Adrenal gland (tissue), 12 donors: ENCODE measurements around the gene LRIG2. TPM values are rescaled to one million over a fixed set of nuclear protein-coding genes. Genes with fewer than 3 reads are reported as not detected.

Experiments
- DNase-seq, 7 donors: peaks; one replicate each; pipeline ENCODE4 v3.0.0-alpha.2; 2019 to 2020
- H3K27ac ChIP-seq, 5 donors: fragments of 200-600 bp; sonication (generic) in 4 of 5; 1 replicate in 3 of 5; 2 replicates in 2 of 5; pipeline versions ENCODE4 v1.5.1 to v1.8.0; 2016 to 2020; ENCODE audit warnings: mild to moderate bottlenecking in 1 of 5
- H3K27me3 ChIP-seq: fragments of 200-600 bp; 2 replicates; pipeline ENCODE4 v1.8.0; 2021
- H3K36me3 ChIP-seq, 2 donors: fragments of 200-600 bp; replicated peaks in 1 of 2; 1 replicate in 1 of 2; 2 replicates in 1 of 2; pipeline versions ENCODE4 v1.5.1 to v1.8.0; 2018 to 2022
- H3K4me1 ChIP-seq, 2 donors: fragments of 200-600 bp; replicated peaks in 1 of 2; 1 replicate in 1 of 2; 2 replicates in 1 of 2; pipeline versions ENCODE4 v1.5.1 to v1.8.0; 2018 to 2021
- H3K4me3 ChIP-seq, 4 donors: fragments of 200-600 bp; sonication (generic) in 3 of 4; one replicate each; pipeline ENCODE4 v1.5.1; 2016 to 2018
- H3K9me3 ChIP-seq, 3 donors: fragments of 200-600 bp; sonication (generic) in 1 of 3; replicated peaks in 1 of 3; 1 replicate in 2 of 3; 2 replicates in 1 of 3; pipeline versions ENCODE4 v1.5.1 to v1.8.0; 2016 to 2021
- CTCF ChIP-seq, 6 experiments: fragments of 450-650 bp in 4 of 6; fragments of 200-600 bp in 2 of 6; sonication (generic) in 1 of 6; IDR thresholded peaks; 1 replicate in 5 of 6; 2 replicates in 1 of 6; pipeline versions ENCODE4 v1.5.1 to v1.8.0; 2016 to 2021; ENCODE audit warnings: antibody characterized with exemption in 6 of 6, mild to moderate bottlenecking in 2 of 6, moderate library complexity in 1 of 6
- POLR2A ChIP-seq, 2 donors: fragments of 450-650 bp; IDR thresholded peaks; one replicate each; pipeline ENCODE4 v1.6.1; 2017; ENCODE audit warnings: antibody characterized with exemption in 2 of 2, mild to moderate bottlenecking in 2 of 2, moderate library complexity in 1 of 2
- WGBS, 4 donors: extraction: QIAGEN DNeasy Blood & Tissue Kit in 2 of 4; methylation state at CpG; one replicate each; pipeline versions ENCODE4 v1.1.5 to v1.1.7; 2013 to 2017; 5-methylcytosine and 5-hydroxymethylcytosine counted together
- intact Hi-C, 2 donors: fragments of 100-400 bp; cut with DNase I; formaldehyde crosslinking; loops; one replicate each; pipeline versions ENCODE4 v1.14.1 to v1.15.0; 2022 to 2023
- polyA plus RNA-seq, 3 donors: library from polyadenylated mRNA; stranded (reverse); fragments of 200-250 nt in 2 of 3; fragments of 350-450 nt in 1 of 3; fragmentation: Illumina TruSeq in 1 of 3; extraction: RNeasy Lipid Tissue Mini Kit (QIAGEN cat#74804) in 1 of 3; gene quantifications; one replicate each; pipeline ENCODE4 v1.2.3, GENCODE V29; 2013 to 2014
- total RNA-seq, 9 donors: library from RNA; depleted of rRNA in 4 of 9; stranded (reverse); fragments of >200 nt in 4 of 9; fragments of 120-200 nt in 1 of 9; fragmentation: NEBNext Ultra II Directional in 1 of 9; extraction: Animal tissue kit (Norgen Biotek cat#: 25700) in 1 of 9; gene quantifications; one replicate each; pipeline versions ENCODE4 v1.1.0 to v1.2.4, GENCODE V29; 2013 to 2023
- donor health status: healthy with polysubstance abuse.
- donor health status: Bipolar disorder and iron deficiency.
- donor health status: DM: yes; HTN: yes; CAD: no.
- donor health status: DM: no; HTN: no; CAD: no.
- donor health status: DM: no; HTN: no; CAD: no.
- donor health status: DM: yes; HTN: yes; CAD: no.

The LRIG2 gene
- total and polyA plus RNA-seq, 12 donors = 3.5 to 117 (median 10.6) TPM

GRCh38 chr1:113123737-113124136 lies 50.7 kb downstream of the LRIG2 start:
- Histone ChIP-seq H3K9me3 (no peaks in the 10 kb centered on the region), H3K27ac (peak overlapping the region in 3 of 5 donors; percentile 19 to 75 (median 62)), H3K36me3 (peaks cover 0 to 62% of the 10 kb centered on the region in 2 donors), H3K4me1 (peaks cover 6 to 21% of the 10 kb centered on the region in 2 donors), H3K4me3 (no peak overlapping the region), H3K27me3 (no peaks in the 10 kb centered on the region)
- TF ChIP-seq POLR2A (IDR thresholded peaks at IDR 0.05) (no peak), CTCF (IDR thresholded peaks at IDR 0.05) (no peak)
- WGBS, 4 donors = 51 to 61% (median 58%) methylated on average over 3 of the region's 3 CpGs
- DNase-seq = peak in 6 of 7 donors; percentile 35 to 71 (median 52)
- intact Hi-C loops = no loop called here

DNA sequence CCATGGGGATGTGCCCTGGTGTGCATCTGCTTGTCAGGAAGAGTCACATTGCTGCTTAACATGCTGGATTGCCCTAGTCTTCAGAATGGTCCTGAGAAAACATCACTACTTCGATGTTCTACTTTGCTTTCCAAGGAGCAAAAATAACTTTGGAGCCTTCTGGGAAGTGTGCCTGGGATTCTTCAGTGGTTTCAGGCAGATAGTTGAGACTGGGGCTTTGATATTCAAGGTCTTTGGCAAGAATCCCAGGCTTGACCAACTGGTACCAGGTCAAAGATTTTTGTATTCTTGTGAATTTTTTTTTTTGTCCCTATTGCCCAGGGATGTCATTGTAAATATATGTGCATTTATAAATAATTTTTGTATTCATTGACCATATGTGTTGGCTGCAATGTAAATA lies 51.4 kb downstream of the LRIG2 start:
- Histone ChIP-seq H3K4me1 (peaks cover 6 to 21% of the 10 kb centered on the region in 2 donors), H3K27ac (peak overlapping the region in 2 of 5 donors; percentile 62 to 75), H3K27me3 (no peaks in the 10 kb centered on the region), H3K36me3 (peaks cover 0 to 55% of the 10 kb centered on the region in 2 donors), H3K4me3 (no peak overlapping the region), H3K9me3 (no peaks in the 10 kb centered on the region)
- no peak for TF ChIP-seq CTCF (IDR thresholded peaks at IDR 0.05)
- no peak for TF ChIP-seq POLR2A (IDR thresholded peaks at IDR 0.05)
- intact Hi-C loops = no loop called here
- 15 to 50% (median 33%) methylated on average over 1 of the region's 1 CpG for WGBS, 4 donors
- DNase-seq = peak in 5 of 7 donors; percentile 28 to 58 (median 44)

GRCh38 chr1:113125517-113125916 lies 52.5 kb downstream of the LRIG2 start:
- H3K9me3 ChIP-seq = no peaks in the 10 kb centered on the region
- TF ChIP-seq POLR2A (IDR thresholded peaks at IDR 0.05) (no peak), CTCF (IDR thresholded peaks at IDR 0.05) (no peak)
- H3K27me3 ChIP-seq = no peaks in the 10 kb centered on the region
- intact Hi-C loops = no loop called here
- H3K4me3 ChIP-seq = no peak overlapping the region
- DNase-seq = no peak
- peaks cover 6 to 21% of the 10 kb centered on the region in 2 donors for H3K4me1 ChIP-seq
- H3K27ac ChIP-seq = no peak overlapping the region
- peaks cover 0 to 44% of the 10 kb centered on the region in 2 donors for H3K36me3 ChIP-seq
- WGBS, 4 donors = 57 to 75% (median 71%) methylated on average over 3 of the region's 3 CpGs

GRCh38 chr1:113126207-113126606 lies 53.2 kb downstream of the LRIG2 start:
- intact Hi-C loops = no loop called here
- Histone ChIP-seq H3K9me3 (no peaks in the 10 kb centered on the region), H3K27me3 (no peaks in the 10 kb centered on the region), H3K4me3 (no peak overlapping the region), H3K36me3 (peaks cover 0 to 37% of the 10 kb centered on the region in 2 donors), H3K4me1 (peaks cover 6 to 21% of the 10 kb centered on the region in 2 donors), H3K27ac (no peak overlapping the region)
- 94 to 100% (median 98%) methylated on average over 2 of the region's 2 CpGs for WGBS, 4 donors
- TF ChIP-seq POLR2A (IDR thresholded peaks at IDR 0.05) = no peak
- TF ChIP-seq CTCF (IDR thresholded peaks at IDR 0.05) = no peak
- DNase-seq = no peak
